GM10248 (cell line): ENCODE data around the gene ROR2.

Experiments
- CTCF ChIA-PET: fragments of 300-600 bp; sonication (Branson Sonifier 250); formaldehyde crosslinking; extraction: SDS; loops from one replicate; lab custom pipeline; 2021; ENCODE audit warnings: antibody characterized with exemption; lab: Yijun Ruan, JAX
- POLR2A ChIA-PET: fragments of 350-650 bp; sonication (Branson Sonifier 250); formaldehyde crosslinking; extraction: SDS; loops from one replicate; lab custom pipeline; 2020; ENCODE audit warnings: antibody characterized with exemption; lab: Yijun Ruan, JAX
- DNase-seq: peaks from one replicate; pipeline ENCODE4 v3.0.0; 2012; ENCODE audit errors: extremely low spot score
- TF ChIP-seq, protein P1 (sequence below): IDR thresholded peaks from 2 replicates; pipeline ENCODE4 v1.5.1; 2012; ENCODE audit warnings: mild to moderate bottlenecking, low read depth; ENCODE audit errors: extremely low read depth, missing control alignments, control extremely low read depth

ROR2 gene

DNA sequence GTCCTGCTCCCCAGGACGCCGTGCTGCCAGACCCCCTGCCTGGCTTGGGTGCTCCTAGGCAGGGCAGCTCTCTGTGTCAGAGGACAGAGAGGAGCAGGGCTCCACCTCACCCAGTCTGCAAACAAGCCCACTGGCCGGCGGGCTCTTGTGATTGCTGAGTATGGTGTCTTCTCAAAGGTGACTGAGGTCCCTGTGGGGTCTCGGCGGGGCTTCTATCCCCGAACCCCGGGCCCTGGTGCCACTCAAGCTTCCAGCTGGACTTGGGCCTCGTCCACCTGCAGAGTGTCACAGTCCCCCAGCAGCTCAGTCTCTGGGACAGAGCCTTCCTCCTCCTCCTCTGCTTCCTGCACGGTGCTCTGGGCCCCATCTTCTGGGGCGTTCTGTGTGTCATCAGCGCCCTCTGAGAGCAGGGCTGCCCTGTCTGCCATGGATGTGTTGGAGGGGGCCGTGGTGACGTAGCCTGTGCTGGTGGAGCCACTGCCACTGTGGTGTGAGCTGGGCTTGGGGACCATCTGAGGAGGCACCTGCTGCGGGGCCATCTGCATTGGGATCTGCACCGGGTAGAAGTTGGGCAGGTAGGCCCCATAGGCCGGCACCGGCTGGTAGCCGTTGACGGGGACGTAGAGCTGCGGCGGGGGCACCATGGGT is 226.5 kb downstream of the ROR2 start:
- CTCF ChIA-PET, result interaction anchor here (1.8 kb wide), 2 partner anchors 10 to 64 kb away, joined by 8 to 9 read pairs; no protein-coding TSS in a partner anchor
- TF ChIP-seq, protein P1, sequence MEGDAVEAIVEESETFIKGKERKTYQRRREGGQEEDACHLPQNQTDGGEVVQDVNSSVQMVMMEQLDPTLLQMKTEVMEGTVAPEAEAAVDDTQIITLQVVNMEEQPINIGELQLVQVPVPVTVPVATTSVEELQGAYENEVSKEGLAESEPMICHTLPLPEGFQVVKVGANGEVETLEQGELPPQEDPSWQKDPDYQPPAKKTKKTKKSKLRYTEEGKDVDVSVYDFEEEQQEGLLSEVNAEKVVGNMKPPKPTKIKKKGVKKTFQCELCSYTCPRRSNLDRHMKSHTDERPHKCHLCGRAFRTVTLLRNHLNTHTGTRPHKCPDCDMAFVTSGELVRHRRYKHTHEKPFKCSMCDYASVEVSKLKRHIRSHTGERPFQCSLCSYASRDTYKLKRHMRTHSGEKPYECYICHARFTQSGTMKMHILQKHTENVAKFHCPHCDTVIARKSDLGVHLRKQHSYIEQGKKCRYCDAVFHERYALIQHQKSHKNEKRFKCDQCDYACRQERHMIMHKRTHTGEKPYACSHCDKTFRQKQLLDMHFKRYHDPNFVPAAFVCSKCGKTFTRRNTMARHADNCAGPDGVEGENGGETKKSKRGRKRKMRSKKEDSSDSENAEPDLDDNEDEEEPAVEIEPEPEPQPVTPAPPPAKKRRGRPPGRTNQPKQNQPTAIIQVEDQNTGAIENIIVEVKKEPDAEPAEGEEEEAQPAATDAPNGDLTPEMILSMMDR, result no peak
- DNase-seq, result no peak
- POLR2A ChIA-PET, result no interaction called here

DNA sequence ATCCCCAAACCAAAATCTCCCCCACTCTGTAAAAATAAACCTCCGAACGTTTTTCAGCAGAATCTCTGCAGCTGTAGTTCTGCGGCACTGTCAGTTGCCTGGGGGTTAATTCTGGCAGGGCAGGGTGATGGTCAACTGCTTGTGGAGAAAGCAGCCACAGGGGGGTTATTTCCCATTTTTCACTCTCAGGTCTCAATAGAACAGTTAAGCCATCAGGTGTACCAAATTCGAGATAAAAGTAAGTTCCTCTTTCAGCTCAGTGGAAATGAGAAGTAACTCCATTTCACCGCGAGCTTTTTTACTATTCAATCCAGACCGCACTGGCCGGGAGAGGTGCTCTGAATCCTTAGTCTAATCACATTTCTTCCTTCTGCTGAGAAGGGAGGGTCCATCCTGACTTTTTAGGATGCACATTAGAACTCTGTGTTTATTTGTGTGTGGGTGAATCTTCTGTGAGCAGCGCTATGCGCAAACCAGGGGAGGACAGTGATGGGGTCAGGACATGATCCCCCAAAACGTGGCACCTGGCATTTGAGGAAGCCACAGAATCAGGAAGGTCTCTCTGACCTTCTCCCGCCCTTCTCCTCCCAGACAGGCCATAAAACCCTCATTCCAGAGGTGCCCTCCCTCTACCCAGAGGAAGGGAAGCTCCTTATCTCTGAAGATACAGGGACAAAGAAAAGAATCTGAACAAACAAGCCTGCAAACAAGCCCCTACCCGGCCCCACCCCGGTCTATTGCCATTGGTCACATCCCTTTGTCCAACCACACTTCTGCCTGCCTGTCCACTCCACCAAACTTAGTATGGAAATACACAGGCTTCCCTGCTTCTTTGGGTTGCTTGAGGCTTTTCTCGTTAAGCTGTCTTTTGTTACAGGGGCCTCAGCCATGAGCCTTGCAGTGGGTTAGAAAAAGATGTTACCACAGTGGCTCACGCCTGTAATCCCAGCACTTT is 229.0 kb downstream of the ROR2 start:
- peak; percentile 63 for DNase-seq
- TF ChIP-seq, protein P1, result no peak
- CTCF ChIA-PET, result interaction anchor here (0.9 to 5.6 kb wide), 7 partner anchors 9 to 806 kb away, joined by 3 to 32 read pairs (median 6); no protein-coding TSS in a partner anchor
- POLR2A ChIA-PET, result no interaction called here

DNA sequence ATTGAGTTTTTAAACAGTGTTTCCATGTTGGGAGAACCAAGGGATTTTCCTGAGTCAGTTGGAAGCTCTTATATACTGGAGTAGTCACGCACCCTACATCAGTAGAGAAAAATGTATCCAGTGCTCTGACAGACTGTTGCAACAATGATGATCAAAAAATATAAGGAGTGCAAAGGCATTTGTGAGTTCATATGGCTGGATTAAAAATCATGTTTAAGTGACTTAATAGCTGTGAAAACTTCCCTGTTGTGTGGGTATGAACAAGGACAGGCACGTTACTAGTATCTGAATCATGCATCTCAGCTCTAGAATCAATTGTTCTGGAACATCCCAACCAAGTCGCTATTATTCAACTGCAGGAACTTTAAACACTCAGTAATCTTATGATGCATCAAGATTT is 229.7 kb downstream of the ROR2 start:
- CTCF ChIA-PET, result interaction anchor here (0.9 to 5.6 kb wide), 6 partner anchors 9 to 805 kb away, joined by 3 to 32 read pairs (median 6); no protein-coding TSS in a partner anchor
- no peak for DNase-seq
- POLR2A ChIA-PET, result no interaction called here
- TF ChIP-seq, protein P1, result no peak

DNA sequence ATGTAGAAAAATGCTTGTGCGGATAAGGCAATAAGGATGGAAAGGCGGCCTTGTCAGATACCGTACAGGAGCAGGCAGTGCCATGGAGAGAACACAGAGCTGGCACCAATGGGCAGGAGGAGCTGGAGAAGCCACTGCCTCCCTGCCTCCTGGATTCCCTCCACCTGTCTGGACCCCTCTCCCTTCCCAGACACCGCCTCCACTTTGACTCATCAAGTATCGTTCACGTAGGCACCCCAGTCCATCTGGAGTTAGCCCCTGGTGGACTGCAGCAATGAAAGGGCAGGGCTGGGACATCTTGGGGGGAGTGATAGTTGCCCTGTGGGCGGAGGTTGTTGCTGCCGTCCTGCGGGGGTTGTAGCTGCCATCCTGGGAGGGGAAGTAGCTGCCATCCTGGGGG is 232.0 kb downstream of the ROR2 start:
- POLR2A ChIA-PET, result interaction anchor here (0.6 kb wide), 1 partner anchor 16 kb away, joined by 3 read pairs; no protein-coding TSS in a partner anchor

DNA sequence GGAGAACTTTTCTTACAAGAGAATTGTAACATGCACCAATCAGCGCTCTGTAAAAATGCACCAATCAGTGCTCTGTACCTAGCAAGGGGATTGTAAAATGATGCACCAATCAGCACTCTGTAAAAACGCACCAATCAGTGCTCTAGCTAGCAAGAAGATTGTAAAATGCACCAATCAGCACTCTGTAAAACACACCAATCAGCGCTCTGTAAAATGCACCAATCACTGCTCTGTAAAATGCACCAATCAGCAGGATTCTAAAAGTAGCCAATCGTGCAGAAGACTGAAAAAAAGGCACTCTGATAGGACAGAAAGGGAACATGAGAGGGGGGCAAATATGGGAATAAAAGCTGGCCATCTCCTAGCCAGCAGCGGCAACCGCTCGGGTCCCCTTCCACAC is 233.2 kb downstream of the ROR2 start:
- CTCF ChIA-PET, result interaction anchor here (5.6 kb wide), 1 partner anchor 17 kb away, joined by 32 read pairs; no protein-coding TSS in a partner anchor
- POLR2A ChIA-PET, result no interaction called here
- TF ChIP-seq, protein P1, result no peak
- DNase-seq, result no peak

More for the DNA sequence above, 232.0 kb downstream of the ROR2 start:
- no peak for DNase-seq
- CTCF ChIA-PET, result interaction anchor here (1.3 to 5.6 kb wide), 6 partner anchors 9 to 803 kb away, joined by 3 to 32 read pairs (median 12); no protein-coding TSS in a partner anchor
- TF ChIP-seq, protein P1, result no peak

DNA sequence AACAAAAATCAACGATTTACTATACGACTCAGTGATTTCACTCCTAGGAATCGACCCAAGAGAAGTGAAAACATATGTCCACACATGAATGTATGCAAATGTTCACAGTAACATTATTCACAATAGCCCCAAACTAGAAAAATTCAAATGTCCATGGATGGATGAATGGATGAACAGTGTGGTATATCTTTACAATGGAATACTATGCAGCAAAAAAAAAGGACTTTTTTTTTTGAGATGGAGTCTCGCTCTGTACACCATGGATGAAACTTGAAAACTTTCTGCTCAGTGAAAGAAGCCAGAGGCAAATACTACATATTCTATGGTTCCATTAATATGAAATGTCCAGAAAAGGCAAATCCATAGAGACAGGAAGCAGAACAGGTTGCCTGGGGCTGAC is 233.8 kb downstream of the ROR2 start:
- ChIA-PET CTCF (interaction anchor here (1.3 to 5.6 kb wide), 2 partner anchors 17 to 44 kb away, joined by 3 to 32 read pairs; no protein-coding TSS in a partner anchor), POLR2A (no interaction called here)
- TF ChIP-seq, protein P1, result no peak

More for the DNA sequence above, 233.8 kb downstream of the ROR2 start:
- no peak for DNase-seq
